ENCODE measurements around the gene ARPC1A. TPM values are rescaled to one million over a fixed set of nuclear protein-coding genes. Genes with fewer than 3 reads are reported as not detected.
A peak's percentile ranks its signal among the peaks of the same experiment; 100 is the strongest.

ARPC1A gene
- total RNA-seq, 4 donors from 2014 or later, result 103 to 137 (median 124) TPM

- no peak for DNase-seq (ENCODE audit: low spot score)
- no peak for TF ChIP-seq CTCF (IDR thresholded peaks at IDR 0.05)
- peak; percentile 90 for ATAC-seq (ENCODE audit: low FRiP score)
These were observed 67.1 kb downstream of the ARPC1A start for GRCh38 chr7:99392659-99393354.

- ATAC-seq (ENCODE audit: low FRiP score) (peak; percentile 21), DNase-seq (ENCODE audit: low spot score) (no peak)
- TF ChIP-seq CTCF (IDR thresholded peaks at IDR 0.05), result no peak
These were observed 67.9 kb downstream of the ARPC1A start for GRCh38 chr7:99393355-99394187.

- no peak for DNase-seq (ENCODE audit: low spot score)
- TF ChIP-seq CTCF (IDR thresholded peaks at IDR 0.05), result no peak
- ATAC-seq (ENCODE audit: low FRiP score), result no peak
These were observed 68.4 kb downstream of the ARPC1A start for GRCh38 chr7:99394188-99394502.

- no peak for DNase-seq (ENCODE audit: low spot score)
- no peak for ATAC-seq (ENCODE audit: low FRiP score)
- TF ChIP-seq CTCF (IDR thresholded peaks at IDR 0.05), result no peak
These were observed 70.1 kb downstream of the ARPC1A start for GRCh38 chr7:99395616-99396327.

GRCh38 chr7:99396418-99397296, 71.0 kb downstream of the ARPC1A start:
- no peak for TF ChIP-seq CTCF (IDR thresholded peaks at IDR 0.05)
- ATAC-seq (ENCODE audit: low FRiP score) (no peak), DNase-seq (ENCODE audit: low spot score) (no peak)

- ATAC-seq (ENCODE audit: low FRiP score) (no peak), DNase-seq (ENCODE audit: low spot score) (no peak)
- TF ChIP-seq CTCF (IDR thresholded peaks at IDR 0.05), result no peak
These were observed 71.7 kb downstream of the ARPC1A start for GRCh38 chr7:99397297-99397983.

All from omental fat pad (tissue), 4 donors.